SU-DHL-6 (cell line): ENCODE measurements around the gene VPS11.

Source experiments
- CTCF ChIP-seq: fragments of 200-600 bp; sonication (generic); IDR thresholded peaks from one replicate; pipeline ENCODE4 v1.5.1; 2017; ENCODE audit warnings: antibody characterized with exemption, mild to moderate bottlenecking, low read length, moderate library complexity; ENCODE audit not compliant: insufficient read depth, poor library complexity, severe bottlenecking
- EZH2phosphoT487 ChIP-seq: fragments of 200-600 bp; sonication (generic), shearing (Covaris generic); conservative IDR thresholded peaks from 2 replicates; pipeline ENCODE4 v1.6.1; 2018; ENCODE audit warnings: mild to moderate bottlenecking, antibody characterized with exemption, low read length, moderate library complexity, mixed read lengths

GRCh38 chr11:119049081-119049480 lies 18.5 kb upstream of the VPS11 start:
- TF ChIP-seq CTCF = no peak
- no peak for TF ChIP-seq EZH2phosphoT487
